ENCODE results near the gene CAMTA1.

CAMTA1 gene

DNA sequence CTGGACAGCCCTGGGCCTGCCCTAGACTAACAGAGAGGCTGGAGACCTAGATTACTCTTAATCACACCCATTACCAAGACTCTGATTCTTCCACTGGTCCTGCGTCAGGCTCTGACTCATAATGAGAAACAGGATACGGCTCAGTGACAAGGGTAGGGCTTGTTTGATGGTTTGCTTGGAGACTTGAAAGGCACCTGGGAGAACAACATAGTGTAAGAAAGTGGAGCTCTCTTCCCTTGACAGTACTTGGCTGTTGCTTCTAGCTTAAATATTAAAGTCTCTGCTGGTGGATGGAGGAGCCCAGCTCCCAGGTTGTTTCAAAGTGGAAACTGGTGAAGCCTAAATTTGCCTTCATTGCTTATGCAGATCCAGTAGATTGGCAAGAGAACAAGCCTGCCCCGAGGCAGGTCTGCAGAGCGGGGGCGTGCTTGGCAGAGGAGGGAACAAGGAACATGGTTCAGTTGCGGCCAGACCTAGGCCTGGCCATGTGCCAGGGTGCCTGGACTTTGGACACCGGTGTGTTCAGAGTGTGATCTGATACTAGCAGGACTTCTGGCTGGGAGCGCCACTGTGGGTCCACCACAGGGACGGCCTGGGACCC lies 480.6 kb downstream of the CAMTA1 start:
- TF ChIP-seq, protein P1, sequence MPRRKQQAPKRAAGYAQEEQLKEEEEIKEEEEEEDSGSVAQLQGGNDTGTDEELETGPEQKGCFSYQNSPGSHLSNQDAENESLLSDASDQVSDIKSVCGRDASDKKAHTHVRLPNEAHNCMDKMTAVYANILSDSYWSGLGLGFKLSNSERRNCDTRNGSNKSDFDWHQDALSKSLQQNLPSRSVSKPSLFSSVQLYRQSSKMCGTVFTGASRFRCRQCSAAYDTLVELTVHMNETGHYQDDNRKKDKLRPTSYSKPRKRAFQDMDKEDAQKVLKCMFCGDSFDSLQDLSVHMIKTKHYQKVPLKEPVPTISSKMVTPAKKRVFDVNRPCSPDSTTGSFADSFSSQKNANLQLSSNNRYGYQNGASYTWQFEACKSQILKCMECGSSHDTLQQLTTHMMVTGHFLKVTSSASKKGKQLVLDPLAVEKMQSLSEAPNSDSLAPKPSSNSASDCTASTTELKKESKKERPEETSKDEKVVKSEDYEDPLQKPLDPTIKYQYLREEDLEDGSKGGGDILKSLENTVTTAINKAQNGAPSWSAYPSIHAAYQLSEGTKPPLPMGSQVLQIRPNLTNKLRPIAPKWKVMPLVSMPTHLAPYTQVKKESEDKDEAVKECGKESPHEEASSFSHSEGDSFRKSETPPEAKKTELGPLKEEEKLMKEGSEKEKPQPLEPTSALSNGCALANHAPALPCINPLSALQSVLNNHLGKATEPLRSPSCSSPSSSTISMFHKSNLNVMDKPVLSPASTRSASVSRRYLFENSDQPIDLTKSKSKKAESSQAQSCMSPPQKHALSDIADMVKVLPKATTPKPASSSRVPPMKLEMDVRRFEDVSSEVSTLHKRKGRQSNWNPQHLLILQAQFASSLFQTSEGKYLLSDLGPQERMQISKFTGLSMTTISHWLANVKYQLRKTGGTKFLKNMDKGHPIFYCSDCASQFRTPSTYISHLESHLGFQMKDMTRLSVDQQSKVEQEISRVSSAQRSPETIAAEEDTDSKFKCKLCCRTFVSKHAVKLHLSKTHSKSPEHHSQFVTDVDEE (CRISPR knock-in tag; IDR thresholded peaks at IDR 0.05), result peak; percentile 74; the same call in 1 of the 2 replicates
- TF ChIP-seq ZFP3 (CRISPR knock-in tag; IDR thresholded peaks at IDR 0.05), result no peak
- peak; percentile 58; the same call in 1 of the 2 replicates for TF ChIP-seq TCF4 (CRISPR knock-in tag; IDR thresholded peaks at IDR 0.05; ENCODE audit: borderline replicate concordance)
- TF ChIP-seq ZC3H10 (CRISPR knock-in tag; IDR thresholded peaks at IDR 0.05), result no peak
- TF ChIP-seq BACH2 (CRISPR knock-in tag; IDR thresholded peaks at IDR 0.05; ENCODE audit: borderline replicate concordance), result no peak
- TF ChIP-seq TOX (CRISPR knock-in tag; IDR thresholded peaks at IDR 0.05; ENCODE audit: borderline replicate concordance), result no peak
- peak; percentile 96 for ATAC-seq

DNA sequence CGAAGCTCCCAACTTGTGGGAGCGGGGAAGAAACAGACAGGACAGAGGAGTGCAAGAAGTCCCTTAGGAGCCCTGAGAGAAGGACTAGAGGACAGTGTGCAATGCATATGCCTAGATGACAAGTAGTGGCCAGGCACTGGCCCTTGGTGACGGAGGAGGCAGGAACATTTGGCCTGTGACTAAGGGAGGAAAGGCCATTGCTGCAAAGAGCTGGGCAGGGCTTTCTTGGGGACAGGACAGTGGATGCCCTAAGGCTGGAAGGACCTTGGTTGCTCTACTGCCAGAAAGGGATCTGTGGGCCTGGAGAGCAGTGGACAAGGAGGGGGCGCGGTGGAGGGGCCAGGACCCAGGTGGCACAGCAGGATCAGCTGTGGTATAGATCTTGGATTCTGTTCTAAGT lies 481.3 kb downstream of the CAMTA1 start:
- peak; percentile 16; the same call in 2 of the 3 replicates for ATAC-seq
- no peak for TF ChIP-seq OSR1 (CRISPR knock-in tag; IDR thresholded peaks at IDR 0.05)
- no peak for TF ChIP-seq ARNTL (CRISPR knock-in tag; IDR thresholded peaks at IDR 0.05; ENCODE audit: borderline replicate concordance, low read depth)
- TF ChIP-seq, protein P1 (CRISPR knock-in tag; IDR thresholded peaks at IDR 0.05), result no peak
- TF ChIP-seq, protein P2, sequence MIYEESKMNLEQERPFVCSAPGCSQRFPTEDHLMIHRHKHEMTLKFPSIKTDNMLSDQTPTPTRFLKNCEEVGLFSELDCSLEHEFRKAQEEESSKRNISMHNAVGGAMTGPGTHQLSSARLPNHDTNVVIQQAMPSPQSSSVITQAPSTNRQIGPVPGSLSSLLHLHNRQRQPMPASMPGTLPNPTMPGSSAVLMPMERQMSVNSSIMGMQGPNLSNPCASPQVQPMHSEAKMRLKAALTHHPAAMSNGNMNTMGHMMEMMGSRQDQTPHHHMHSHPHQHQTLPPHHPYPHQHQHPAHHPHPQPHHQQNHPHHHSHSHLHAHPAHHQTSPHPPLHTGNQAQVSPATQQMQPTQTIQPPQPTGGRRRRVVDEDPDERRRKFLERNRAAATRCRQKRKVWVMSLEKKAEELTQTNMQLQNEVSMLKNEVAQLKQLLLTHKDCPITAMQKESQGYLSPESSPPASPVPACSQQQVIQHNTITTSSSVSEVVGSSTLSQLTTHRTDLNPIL (CRISPR knock-in tag; IDR thresholded peaks at IDR 0.05; ENCODE audit: low read depth), result no peak
- TF ChIP-seq BACH2 (CRISPR knock-in tag; IDR thresholded peaks at IDR 0.05; ENCODE audit: borderline replicate concordance), result no peak
- TF ChIP-seq, protein P3, sequence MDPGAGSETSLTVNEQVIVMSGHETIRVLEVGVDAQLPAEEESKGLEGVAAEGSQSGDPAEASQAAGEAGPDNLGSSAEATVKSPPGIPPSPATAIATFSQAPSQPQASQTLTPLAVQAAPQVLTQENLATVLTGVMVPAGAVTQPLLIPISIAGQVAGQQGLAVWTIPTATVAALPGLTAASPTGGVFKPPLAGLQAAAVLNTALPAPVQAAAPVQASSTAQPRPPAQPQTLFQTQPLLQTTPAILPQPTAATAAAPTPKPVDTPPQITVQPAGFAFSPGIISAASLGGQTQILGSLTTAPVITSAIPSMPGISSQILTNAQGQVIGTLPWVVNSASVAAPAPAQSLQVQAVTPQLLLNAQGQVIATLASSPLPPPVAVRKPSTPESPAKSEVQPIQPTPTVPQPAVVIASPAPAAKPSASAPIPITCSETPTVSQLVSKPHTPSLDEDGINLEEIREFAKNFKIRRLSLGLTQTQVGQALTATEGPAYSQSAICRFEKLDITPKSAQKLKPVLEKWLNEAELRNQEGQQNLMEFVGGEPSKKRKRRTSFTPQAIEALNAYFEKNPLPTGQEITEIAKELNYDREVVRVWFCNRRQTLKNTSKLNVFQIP (CRISPR knock-in tag; IDR thresholded peaks at IDR 0.05; ENCODE audit: borderline replicate concordance, low read depth), result no peak

DNA sequence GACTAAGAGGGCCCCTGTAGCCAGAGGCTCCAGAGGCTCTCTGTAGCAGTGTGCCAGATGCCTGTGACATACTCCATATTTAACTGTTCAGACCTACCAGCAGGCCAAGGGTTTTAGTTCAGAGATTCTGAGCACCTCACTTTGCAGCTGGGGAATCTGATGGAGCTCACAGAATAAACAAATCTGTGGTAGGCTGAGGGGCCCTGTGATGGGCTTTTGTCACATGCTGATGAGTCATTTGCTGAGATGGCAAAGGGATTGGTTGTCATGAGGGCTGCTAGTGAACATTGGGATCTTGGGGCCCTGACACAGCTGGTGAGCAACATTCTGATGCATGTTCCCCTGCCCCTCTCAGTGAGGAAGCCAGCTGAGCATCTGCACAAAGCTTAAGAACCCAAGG lies 482.2 kb downstream of the CAMTA1 start:
- ATAC-seq, result no peak
- TF ChIP-seq SNAI2 (CRISPR knock-in tag; IDR thresholded peaks at IDR 0.05) (no peak), ZNF8 (CRISPR knock-in tag; IDR thresholded peaks at IDR 0.05) (no peak), RARB (CRISPR knock-in tag; IDR thresholded peaks at IDR 0.05) (no peak), PPARA (CRISPR knock-in tag; IDR thresholded peaks at IDR 0.05; ENCODE audit: borderline replicate concordance) (no peak), ZFP3 (CRISPR knock-in tag; IDR thresholded peaks at IDR 0.05) (no peak), ESRRG (CRISPR knock-in tag; IDR thresholded peaks at IDR 0.05) (no peak), TOX (CRISPR knock-in tag; IDR thresholded peaks at IDR 0.05; ENCODE audit: borderline replicate concordance) (no peak), ZFP30 (CRISPR knock-in tag; IDR thresholded peaks at IDR 0.05) (no peak), GLIS3 (CRISPR knock-in tag; IDR thresholded peaks at IDR 0.05) (no peak), TCF4 (CRISPR knock-in tag; IDR thresholded peaks at IDR 0.05; ENCODE audit: borderline replicate concordance) (no peak), ARNTL (CRISPR knock-in tag; IDR thresholded peaks at IDR 0.05; ENCODE audit: borderline replicate concordance, low read depth) (no peak)
- TF ChIP-seq, protein P1 (CRISPR knock-in tag; IDR thresholded peaks at IDR 0.05), result no peak
- TF ChIP-seq, protein P3 (CRISPR knock-in tag; IDR thresholded peaks at IDR 0.05; ENCODE audit: borderline replicate concordance, low read depth), result no peak
- TF ChIP-seq, protein P4, sequence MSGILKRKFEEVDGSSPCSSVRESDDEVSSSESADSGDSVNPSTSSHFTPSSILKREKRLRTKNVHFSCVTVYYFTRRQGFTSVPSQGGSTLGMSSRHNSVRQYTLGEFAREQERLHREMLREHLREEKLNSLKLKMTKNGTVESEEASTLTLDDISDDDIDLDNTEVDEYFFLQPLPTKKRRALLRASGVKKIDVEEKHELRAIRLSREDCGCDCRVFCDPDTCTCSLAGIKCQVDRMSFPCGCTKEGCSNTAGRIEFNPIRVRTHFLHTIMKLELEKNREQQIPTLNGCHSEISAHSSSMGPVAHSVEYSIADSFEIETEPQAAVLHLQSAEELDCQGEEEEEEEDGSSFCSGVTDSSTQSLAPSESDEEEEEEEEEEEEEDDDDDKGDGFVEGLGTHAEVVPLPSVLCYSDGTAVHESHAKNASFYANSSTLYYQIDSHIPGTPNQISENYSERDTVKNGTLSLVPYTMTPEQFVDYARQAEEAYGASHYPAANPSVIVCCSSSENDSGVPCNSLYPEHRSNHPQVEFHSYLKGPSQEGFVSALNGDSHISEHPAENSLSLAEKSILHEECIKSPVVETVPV (CRISPR knock-in tag; IDR thresholded peaks at IDR 0.05), result no peak
- TF ChIP-seq, protein P5, sequence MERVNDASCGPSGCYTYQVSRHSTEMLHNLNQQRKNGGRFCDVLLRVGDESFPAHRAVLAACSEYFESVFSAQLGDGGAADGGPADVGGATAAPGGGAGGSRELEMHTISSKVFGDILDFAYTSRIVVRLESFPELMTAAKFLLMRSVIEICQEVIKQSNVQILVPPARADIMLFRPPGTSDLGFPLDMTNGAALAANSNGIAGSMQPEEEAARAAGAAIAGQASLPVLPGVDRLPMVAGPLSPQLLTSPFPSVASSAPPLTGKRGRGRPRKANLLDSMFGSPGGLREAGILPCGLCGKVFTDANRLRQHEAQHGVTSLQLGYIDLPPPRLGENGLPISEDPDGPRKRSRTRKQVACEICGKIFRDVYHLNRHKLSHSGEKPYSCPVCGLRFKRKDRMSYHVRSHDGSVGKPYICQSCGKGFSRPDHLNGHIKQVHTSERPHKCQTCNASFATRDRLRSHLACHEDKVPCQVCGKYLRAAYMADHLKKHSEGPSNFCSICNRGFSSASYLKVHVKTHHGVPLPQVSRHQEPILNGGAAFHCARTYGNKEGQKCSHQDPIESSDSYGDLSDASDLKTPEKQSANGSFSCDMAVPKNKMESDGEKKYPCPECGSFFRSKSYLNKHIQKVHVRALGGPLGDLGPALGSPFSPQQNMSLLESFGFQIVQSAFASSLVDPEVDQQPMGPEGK (CRISPR knock-in tag; IDR thresholded peaks at IDR 0.05; ENCODE audit: borderline replicate concordance), result no peak
